ENCODE measurements around the gene LPAR5. TPM values are rescaled to one million over a fixed set of nuclear protein-coding genes. Genes with fewer than 3 reads are reported as not detected.

The LPAR5 gene
- total and polyA plus RNA-seq, 5 donors from 2014 or later, result 6.6 to 17.3 (median 7.8) TPM

- no peak for DNase-seq
These were observed 51.5 kb downstream of the LPAR5 start for GRCh38 chr12:6584293-6584692.

GRCh38 chr12:6582959-6583358 lies 52.8 kb downstream of the LPAR5 start:
- ATAC-seq (ENCODE audit: low read depth in 2 of 2), result no peak
- peaks cover 90% of the 10 kb centered on the region for H3K36me3 ChIP-seq (ENCODE audit: control insufficient read depth, insufficient read depth, low read length)
- no peak overlapping the region for H3K4me3 Mint-ChIP-seq
- H3K9me3 Mint-ChIP-seq, result peaks cover 0 to 2% (median 0%) of the 10 kb centered on the region in 7 donors
- H3K9me3 ChIP-seq (ENCODE audit: control insufficient read depth in 2 of 2, low read length in 2 of 2), result no peaks in the 10 kb centered on the region
- no peaks in the 10 kb centered on the region for H3K27me3 Mint-ChIP-seq
- no peaks in the 10 kb centered on the region for H3K27me3 ChIP-seq (ENCODE audit: control insufficient read depth, insufficient read depth, low read length)
- H3K27ac ChIP-seq (ENCODE audit: insufficient read depth, low read length, poor library complexity, severe bottlenecking), result no peak overlapping the region
- no peaks in the 10 kb centered on the region for H3K4me1 ChIP-seq (ENCODE audit: control insufficient read depth, insufficient read depth, low read length, poor library complexity, severe bottlenecking)
- H3K27ac Mint-ChIP-seq, result peak overlapping the region in 2 of 3 donors; percentile 26 to 75
- H3K4me1 Mint-ChIP-seq, result peaks cover 0 to 7% (median 3%) of the 10 kb centered on the region in 4 donors
- DNase-seq, result no peak
- H3K4me3 ChIP-seq (ENCODE audit: low read depth, low read length), result no peak overlapping the region
- peaks cover 55% of the 10 kb centered on the region for H3K36me3 Mint-ChIP-seq

More at GRCh38 chr12:6584293-6584692, 51.5 kb downstream of the LPAR5 start:
- H3K27ac ChIP-seq (ENCODE audit: insufficient read depth, low read length, poor library complexity, severe bottlenecking), result no peak overlapping the region
- no peak for ATAC-seq (ENCODE audit: low read depth in 2 of 2)
- Mint-ChIP-seq H3K4me3 (no peak overlapping the region), H3K27ac (no peak overlapping the region), H3K27me3 (no peaks in the 10 kb centered on the region), H3K36me3 (peaks cover 48% of the 10 kb centered on the region), H3K9me3 (peaks cover 0 to 2% (median 0%) of the 10 kb centered on the region in 7 donors), H3K4me1 (peaks cover 0 to 7% (median 3%) of the 10 kb centered on the region in 4 donors)
- H3K4me1 ChIP-seq (ENCODE audit: control insufficient read depth, insufficient read depth, low read length, poor library complexity, severe bottlenecking), result no peaks in the 10 kb centered on the region
- H3K27me3 ChIP-seq (ENCODE audit: control insufficient read depth, insufficient read depth, low read length), result no peaks in the 10 kb centered on the region
- no peaks in the 10 kb centered on the region for H3K9me3 ChIP-seq (ENCODE audit: control insufficient read depth in 2 of 2, low read length in 2 of 2)
- H3K36me3 ChIP-seq (ENCODE audit: control insufficient read depth, insufficient read depth, low read length), result peaks cover 88% of the 10 kb centered on the region
- no peak overlapping the region for H3K4me3 ChIP-seq (ENCODE audit: low read depth, low read length)

GRCh38 chr12:6582196-6582595 lies 53.6 kb downstream of the LPAR5 start:
- ATAC-seq (ENCODE audit: low read depth in 2 of 2) (no peak), DNase-seq (no peak)
- peaks cover 0 to 2% (median 0%) of the 10 kb centered on the region in 7 donors for H3K9me3 Mint-ChIP-seq
- H3K4me1 Mint-ChIP-seq, result peaks cover 0 to 7% (median 3%) of the 10 kb centered on the region in 4 donors
- H3K27ac Mint-ChIP-seq, result no peak overlapping the region
- Histone ChIP-seq H3K4me3 (ENCODE audit: low read depth, low read length) (no peak overlapping the region), H3K4me1 (ENCODE audit: control insufficient read depth, insufficient read depth, low read length, poor library complexity, severe bottlenecking) (no peaks in the 10 kb centered on the region), H3K27me3 (ENCODE audit: control insufficient read depth, insufficient read depth, low read length) (no peaks in the 10 kb centered on the region), H3K36me3 (ENCODE audit: control insufficient read depth, insufficient read depth, low read length) (peaks cover 90% of the 10 kb centered on the region), H3K9me3 (ENCODE audit: control insufficient read depth in 2 of 2, low read length in 2 of 2) (no peaks in the 10 kb centered on the region), H3K27ac (ENCODE audit: insufficient read depth, low read length, poor library complexity, severe bottlenecking) (no peak overlapping the region)
- peaks cover 55% of the 10 kb centered on the region for H3K36me3 Mint-ChIP-seq
- no peaks in the 10 kb centered on the region for H3K27me3 Mint-ChIP-seq
- no peak overlapping the region for H3K4me3 Mint-ChIP-seq

- Mint-ChIP-seq H3K4me1 (peaks cover 2 to 12% (median 10%) of the 10 kb centered on the region in 4 donors), H3K27ac (peak overlapping the region in 2 of 3 donors; percentile 43 to 74), H3K4me3 (peak overlapping the region in 2 of 4 donors; percentile 6 to 17), H3K9me3 (no peaks in the 10 kb centered on the region), H3K36me3 (peaks cover 43% of the 10 kb centered on the region), H3K27me3 (no peaks in the 10 kb centered on the region)
- Histone ChIP-seq H3K4me3 (ENCODE audit: low read depth, low read length) (no peak overlapping the region), H3K27ac (ENCODE audit: insufficient read depth, low read length, poor library complexity, severe bottlenecking) (no peak overlapping the region), H3K4me1 (ENCODE audit: control insufficient read depth, insufficient read depth, low read length, poor library complexity, severe bottlenecking) (no peaks in the 10 kb centered on the region), H3K9me3 (ENCODE audit: control insufficient read depth in 2 of 2, low read length in 2 of 2) (no peaks in the 10 kb centered on the region), H3K27me3 (ENCODE audit: control insufficient read depth, insufficient read depth, low read length) (no peaks in the 10 kb centered on the region), H3K36me3 (ENCODE audit: control insufficient read depth, insufficient read depth, low read length) (peaks cover 83% of the 10 kb centered on the region)
- DNase-seq, result no peak
- no peak for ATAC-seq (ENCODE audit: low read depth in 2 of 2)
These were observed 60.1 kb downstream of the LPAR5 start for GRCh38 chr12:6575648-6576047.

GRCh38 chr12:6574576-6575295 lies 61.0 kb downstream of the LPAR5 start:
- H3K27ac ChIP-seq (ENCODE audit: insufficient read depth, low read length, poor library complexity, severe bottlenecking), result no peak overlapping the region
- Mint-ChIP-seq H3K27ac (peak overlapping the region in 2 of 3 donors; percentile 17 to 56), H3K27me3 (no peaks in the 10 kb centered on the region), H3K9me3 (no peaks in the 10 kb centered on the region), H3K36me3 (peaks cover 50% of the 10 kb centered on the region), H3K4me3 (no peak overlapping the region), H3K4me1 (peaks cover 4 to 19% (median 14%) of the 10 kb centered on the region in 4 donors)
- H3K4me1 ChIP-seq (ENCODE audit: control insufficient read depth, insufficient read depth, low read length, poor library complexity, severe bottlenecking), result no peaks in the 10 kb centered on the region
- peaks cover 80% of the 10 kb centered on the region for H3K36me3 ChIP-seq (ENCODE audit: control insufficient read depth, insufficient read depth, low read length)
- ATAC-seq (ENCODE audit: low read depth in 2 of 2) (no peak), DNase-seq (no peak)
- H3K27me3 ChIP-seq (ENCODE audit: control insufficient read depth, insufficient read depth, low read length), result no peaks in the 10 kb centered on the region
- no peaks in the 10 kb centered on the region for H3K9me3 ChIP-seq (ENCODE audit: control insufficient read depth in 2 of 2, low read length in 2 of 2)
- H3K4me3 ChIP-seq (ENCODE audit: low read depth, low read length), result no peak overlapping the region

GRCh38 chr12:6573001-6573400 lies 62.8 kb downstream of the LPAR5 start:
- Histone ChIP-seq H3K27me3 (ENCODE audit: control insufficient read depth, insufficient read depth, low read length) (no peaks in the 10 kb centered on the region), H3K36me3 (ENCODE audit: control insufficient read depth, insufficient read depth, low read length) (peaks cover 66% of the 10 kb centered on the region), H3K4me3 (ENCODE audit: low read depth, low read length) (no peak overlapping the region), H3K27ac (ENCODE audit: insufficient read depth, low read length, poor library complexity, severe bottlenecking) (no peak overlapping the region), H3K4me1 (ENCODE audit: control insufficient read depth, insufficient read depth, low read length, poor library complexity, severe bottlenecking) (peaks cover 7% of the 10 kb centered on the region), H3K9me3 (ENCODE audit: control insufficient read depth in 2 of 2, low read length in 2 of 2) (no peaks in the 10 kb centered on the region)
- H3K36me3 Mint-ChIP-seq, result peaks cover 44% of the 10 kb centered on the region
- peaks cover 4 to 33% (median 19%) of the 10 kb centered on the region in 4 donors for H3K4me1 Mint-ChIP-seq
- DNase-seq, result no peak
- ATAC-seq (ENCODE audit: low read depth in 2 of 2), result no peak
- H3K27me3 Mint-ChIP-seq, result no peaks in the 10 kb centered on the region
- H3K9me3 Mint-ChIP-seq, result no peaks in the 10 kb centered on the region
- H3K27ac Mint-ChIP-seq, result no peak overlapping the region
- H3K4me3 Mint-ChIP-seq, result peak overlapping the region in 1 of 4 donors; percentile 40

- H3K36me3 ChIP-seq (ENCODE audit: control insufficient read depth, insufficient read depth, low read length), result peaks cover 49% of the 10 kb centered on the region
- H3K27me3 ChIP-seq (ENCODE audit: control insufficient read depth, insufficient read depth, low read length), result no peaks in the 10 kb centered on the region
- Mint-ChIP-seq H3K36me3 (peaks cover 44% of the 10 kb centered on the region), H3K27ac (peak overlapping the region in 2 of 3 donors; percentile 84 to 95), H3K9me3 (no peaks in the 10 kb centered on the region), H3K4me3 (peak overlapping the region; percentile 28 to 99 (median 67)), H3K4me1 (peaks cover 22 to 53% (median 39%) of the 10 kb centered on the region in 4 donors), H3K27me3 (no peaks in the 10 kb centered on the region)
- no peak for ATAC-seq (ENCODE audit: low read depth in 2 of 2)
- H3K4me3 ChIP-seq (ENCODE audit: low read depth, low read length), result no peak overlapping the region
- peak in 2 of 3 donors; percentile 28 to 56 for DNase-seq
- no peak overlapping the region for H3K27ac ChIP-seq (ENCODE audit: insufficient read depth, low read length, poor library complexity, severe bottlenecking)
- H3K9me3 ChIP-seq (ENCODE audit: control insufficient read depth in 2 of 2, low read length in 2 of 2), result no peaks in the 10 kb centered on the region
- H3K4me1 ChIP-seq (ENCODE audit: control insufficient read depth, insufficient read depth, low read length, poor library complexity, severe bottlenecking), result peaks cover 21% of the 10 kb centered on the region
These were observed 65.4 kb downstream of the LPAR5 start for GRCh38 chr12:6570264-6570887.

Measured in CD4-positive, CD25-positive, alpha-beta regulatory T cell (primary cell).